OCI-LY7 (cell line): ENCODE measurements around the gene BTBD17.

Experiments used
- CTCF ChIP-seq: fragments of 200-600 bp; sonication (generic); conservative IDR thresholded peaks from 2 replicates; pipeline ENCODE4 v1.5.1; 2014; ENCODE audit warnings: mild to moderate bottlenecking, antibody characterized with exemption, low read length, moderate library complexity, mixed read lengths
- EZH2phosphoT487 ChIP-seq: fragments of 200-600 bp; sonication (generic); IDR thresholded peaks from 2 replicates; pipeline ENCODE4 v1.6.1; 2018; ENCODE audit warnings: low read depth, borderline replicate concordance, mild to moderate bottlenecking, mixed run types, antibody characterized with exemption, low read length, moderate library complexity, mixed read lengths

- TF ChIP-seq CTCF, result peak; percentile 99
- TF ChIP-seq EZH2phosphoT487, result no peak
Observed at GRCh38 chr17:74379495-74380085, 17.9 kb upstream of the BTBD17 start.
